Neural crest cell (in vitro differentiated cells): ENCODE data around the gene TRAM2. TPM values are rescaled to one million over a fixed set of nuclear protein-coding genes. Genes with fewer than 3 reads are reported as not detected.

Experiments used
- DNase-seq: peaks from one replicate; pipeline ENCODE4 v3.0.0; 2021; ENCODE audit warnings: low read depth, mixed read lengths, low spot score
- H3K27ac Mint-ChIP-seq: one replicate; pipeline ENCODE4 v1.8.0; 2021; ENCODE audit warnings: mild to moderate bottlenecking, mixed read lengths; ENCODE audit not compliant: unreplicated experiment
- H3K27me3 Mint-ChIP-seq: 2 replicates; pipeline ENCODE4 v1.8.0; 2021; ENCODE audit warnings: low read depth, mild to moderate bottlenecking, mixed read lengths
- H3K36me3 Mint-ChIP-seq: 2 replicates; pipeline ENCODE4 v1.8.0; 2021; ENCODE audit warnings: low read depth, mild to moderate bottlenecking, mixed read lengths
- H3K4me1 Mint-ChIP-seq: 2 replicates; pipeline ENCODE4 v1.8.0; 2021; ENCODE audit warnings: mixed read lengths
- H3K4me3 Mint-ChIP-seq: one replicate; pipeline ENCODE4 v1.8.0; 2021; ENCODE audit warnings: mild to moderate bottlenecking, mixed read lengths
- H3K9me3 Mint-ChIP-seq: 2 replicates; pipeline ENCODE4 v1.8.0; 2021; ENCODE audit warnings: mixed read lengths
- total RNA-seq: library from RNA; stranded (reverse); gene quantifications from 2 replicates; pipeline ENCODE4 v1.2.1, GENCODE V29; 2021
- TF ChIP-seq, protein P1 (sequence below): fragments of 200-600 bp; sonication (generic); conservative IDR thresholded peaks from 2 replicates; pipeline ENCODE4 v1.5.0; 2021; ENCODE audit warnings: antibody characterized with exemption, mild to moderate bottlenecking

Gene TRAM2
- total RNA-seq, 1 donor from 2014 or later = 20.2 TPM

DNA sequence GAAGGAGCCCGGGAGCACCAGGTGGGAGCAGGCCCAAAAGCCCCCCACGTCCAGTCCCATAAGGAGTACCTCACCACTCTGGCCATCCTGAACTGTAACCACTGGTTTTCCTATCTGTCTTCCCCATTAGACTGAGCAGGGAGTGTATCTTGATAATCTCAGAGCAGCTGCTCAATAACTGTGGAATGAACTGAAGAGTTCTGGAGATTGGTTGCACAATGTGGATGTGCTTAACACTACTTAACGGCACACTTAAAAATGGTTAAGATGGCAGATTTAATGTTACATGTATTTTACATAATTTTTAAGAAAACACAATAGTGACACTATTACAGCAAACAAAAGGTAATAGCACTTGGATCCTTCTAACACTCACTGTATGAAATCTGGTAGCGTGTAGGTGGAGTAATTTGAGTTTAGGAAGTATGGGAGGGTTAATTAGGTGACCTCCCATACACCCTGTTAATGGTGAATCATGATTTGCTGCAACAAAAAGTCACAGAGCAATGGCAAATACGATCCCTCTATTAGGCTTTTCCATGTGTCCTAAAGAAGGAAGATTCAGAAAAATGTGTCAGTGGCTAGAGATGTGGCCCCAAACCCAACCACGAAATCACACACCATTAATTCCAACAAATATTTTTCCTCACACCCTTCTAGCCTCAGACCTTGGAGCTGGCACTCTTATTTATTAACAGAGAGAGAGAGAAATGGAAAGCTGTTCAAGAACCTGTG is 18.4 kb downstream of the TRAM2 start:
- no peaks in the 10 kb centered on the region for H3K27me3 Mint-ChIP-seq
- TF ChIP-seq, protein P1, sequence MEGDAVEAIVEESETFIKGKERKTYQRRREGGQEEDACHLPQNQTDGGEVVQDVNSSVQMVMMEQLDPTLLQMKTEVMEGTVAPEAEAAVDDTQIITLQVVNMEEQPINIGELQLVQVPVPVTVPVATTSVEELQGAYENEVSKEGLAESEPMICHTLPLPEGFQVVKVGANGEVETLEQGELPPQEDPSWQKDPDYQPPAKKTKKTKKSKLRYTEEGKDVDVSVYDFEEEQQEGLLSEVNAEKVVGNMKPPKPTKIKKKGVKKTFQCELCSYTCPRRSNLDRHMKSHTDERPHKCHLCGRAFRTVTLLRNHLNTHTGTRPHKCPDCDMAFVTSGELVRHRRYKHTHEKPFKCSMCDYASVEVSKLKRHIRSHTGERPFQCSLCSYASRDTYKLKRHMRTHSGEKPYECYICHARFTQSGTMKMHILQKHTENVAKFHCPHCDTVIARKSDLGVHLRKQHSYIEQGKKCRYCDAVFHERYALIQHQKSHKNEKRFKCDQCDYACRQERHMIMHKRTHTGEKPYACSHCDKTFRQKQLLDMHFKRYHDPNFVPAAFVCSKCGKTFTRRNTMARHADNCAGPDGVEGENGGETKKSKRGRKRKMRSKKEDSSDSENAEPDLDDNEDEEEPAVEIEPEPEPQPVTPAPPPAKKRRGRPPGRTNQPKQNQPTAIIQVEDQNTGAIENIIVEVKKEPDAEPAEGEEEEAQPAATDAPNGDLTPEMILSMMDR = no peak
- no peak overlapping the region for H3K4me3 Mint-ChIP-seq
- no peak overlapping the region for H3K27ac Mint-ChIP-seq
- no peak for DNase-seq
- H3K9me3 Mint-ChIP-seq = no peaks in the 10 kb centered on the region
- peaks cover 12% of the 10 kb centered on the region for H3K4me1 Mint-ChIP-seq
- H3K36me3 Mint-ChIP-seq = no peaks in the 10 kb centered on the region

DNA sequence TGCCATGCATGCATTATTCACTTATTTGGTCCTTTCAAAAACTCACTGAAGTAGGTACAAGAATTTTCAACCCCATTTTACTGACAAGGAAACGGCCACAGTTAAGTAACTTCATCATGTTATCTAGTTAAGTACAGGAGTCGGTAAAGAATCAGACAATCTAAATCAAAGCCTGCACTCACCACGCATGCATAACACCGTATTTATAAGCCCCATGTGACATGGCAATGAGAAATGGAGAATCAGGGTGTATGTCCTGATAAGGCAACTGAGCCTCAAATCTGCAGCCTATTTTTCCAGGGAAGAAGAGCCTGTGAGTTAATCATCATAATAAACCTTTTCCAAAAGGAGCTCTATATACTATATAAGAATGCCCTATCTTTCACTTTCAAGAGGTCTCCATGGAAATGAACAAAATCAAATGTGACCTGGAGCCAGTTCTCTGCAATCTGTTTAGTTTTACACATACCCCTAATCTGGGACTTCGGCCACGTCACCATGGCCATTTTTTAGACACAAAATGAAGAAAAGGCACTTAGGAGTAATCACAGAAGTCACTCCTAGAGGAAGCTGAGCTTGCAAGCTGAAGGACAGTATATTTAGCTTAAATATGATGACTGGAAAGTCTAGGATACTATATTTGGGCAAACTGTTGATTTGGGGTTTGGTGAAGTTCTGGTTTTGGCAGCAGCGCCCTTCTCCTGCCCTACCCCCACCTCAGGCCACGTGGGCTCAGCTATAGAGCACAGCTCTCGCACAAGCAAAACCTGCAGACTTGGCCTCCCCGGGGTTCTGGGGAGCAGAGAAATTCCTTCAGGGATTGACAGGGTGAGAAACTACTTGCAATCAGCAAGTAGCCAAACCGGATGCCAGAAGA is 19.2 kb downstream of the TRAM2 start:
- no peak for DNase-seq
- Mint-ChIP-seq H3K4me3 (no peak overlapping the region), H3K36me3 (no peaks in the 10 kb centered on the region), H3K27me3 (no peaks in the 10 kb centered on the region), H3K27ac (no peak overlapping the region), H3K4me1 (peaks cover 20% of the 10 kb centered on the region), H3K9me3 (no peaks in the 10 kb centered on the region)
- TF ChIP-seq, protein P1 = no peak

DNA sequence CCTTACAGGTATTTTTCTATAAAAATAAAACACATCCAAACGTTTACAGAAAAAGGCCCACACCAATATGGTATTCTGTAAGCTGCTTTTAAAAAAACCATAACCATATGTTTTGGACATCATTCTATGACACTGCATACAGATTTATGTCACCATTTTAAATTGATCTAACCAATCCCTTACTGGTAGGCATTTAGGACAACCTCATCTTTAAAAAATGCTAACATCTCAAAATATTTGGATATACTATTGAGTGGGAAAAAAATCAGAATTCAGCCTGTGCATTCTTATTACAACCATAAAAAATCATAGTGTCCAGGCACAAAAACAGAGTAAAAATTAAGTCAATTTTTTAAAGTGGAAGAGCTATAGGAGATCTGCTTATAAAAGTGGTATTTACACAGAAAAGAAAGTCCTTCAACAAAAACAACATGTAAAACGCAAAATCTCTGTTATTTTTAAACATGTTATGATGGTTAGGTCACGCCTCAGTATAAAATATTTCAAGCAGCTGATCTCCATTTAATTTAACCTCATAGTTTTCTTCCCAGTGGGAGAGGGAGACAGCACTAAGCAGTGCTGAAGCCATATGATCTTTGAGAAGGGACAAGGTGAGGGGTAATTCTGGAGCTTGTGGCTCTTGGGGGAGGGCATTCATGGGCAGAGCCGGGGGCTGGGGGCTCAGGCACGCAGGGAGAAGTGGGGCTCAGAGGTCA is 21.2 kb downstream of the TRAM2 start:
- TF ChIP-seq, protein P1 = no peak
- DNase-seq = no peak
- no peak overlapping the region for H3K27ac Mint-ChIP-seq
- peaks cover 39% of the 10 kb centered on the region for H3K4me1 Mint-ChIP-seq
- H3K27me3 Mint-ChIP-seq = no peaks in the 10 kb centered on the region
- H3K9me3 Mint-ChIP-seq = no peaks in the 10 kb centered on the region
- no peaks in the 10 kb centered on the region for H3K36me3 Mint-ChIP-seq
- no peak overlapping the region for H3K4me3 Mint-ChIP-seq

DNA sequence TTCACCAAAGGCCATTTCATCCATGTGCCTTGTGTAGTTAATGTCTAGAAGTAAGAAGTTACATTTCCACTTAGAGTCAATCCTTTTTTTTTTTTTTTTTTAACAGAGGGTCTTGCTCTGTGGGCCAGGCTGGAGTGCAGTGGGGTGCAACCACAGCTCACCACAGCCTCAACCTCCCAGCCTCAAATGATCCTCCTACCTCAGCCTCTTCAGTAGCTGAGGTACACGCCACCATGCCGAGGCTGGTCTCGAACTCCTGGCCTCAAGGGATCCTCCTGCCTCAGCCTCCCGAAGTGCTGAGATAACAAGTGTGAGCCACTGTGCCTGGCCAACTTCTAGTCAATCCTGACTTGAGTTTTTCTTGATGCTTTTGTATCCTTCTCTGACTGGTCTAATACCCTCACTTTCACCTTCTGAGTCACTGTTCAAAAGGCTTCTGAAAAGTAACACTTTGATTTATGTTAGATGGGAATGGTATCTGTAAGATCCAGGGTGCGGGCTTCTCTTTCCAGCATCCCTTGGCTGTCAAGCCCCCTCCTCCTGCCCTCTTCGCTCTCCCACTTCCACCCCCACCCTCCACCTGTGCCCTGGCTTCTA is 22.1 kb downstream of the TRAM2 start:
- TF ChIP-seq, protein P1 = no peak
- Mint-ChIP-seq H3K27me3 (no peaks in the 10 kb centered on the region), H3K9me3 (no peaks in the 10 kb centered on the region), H3K4me1 (peaks cover 46% of the 10 kb centered on the region), H3K36me3 (no peaks in the 10 kb centered on the region), H3K4me3 (no peak overlapping the region), H3K27ac (no peak overlapping the region)
- no peak for DNase-seq

DNA sequence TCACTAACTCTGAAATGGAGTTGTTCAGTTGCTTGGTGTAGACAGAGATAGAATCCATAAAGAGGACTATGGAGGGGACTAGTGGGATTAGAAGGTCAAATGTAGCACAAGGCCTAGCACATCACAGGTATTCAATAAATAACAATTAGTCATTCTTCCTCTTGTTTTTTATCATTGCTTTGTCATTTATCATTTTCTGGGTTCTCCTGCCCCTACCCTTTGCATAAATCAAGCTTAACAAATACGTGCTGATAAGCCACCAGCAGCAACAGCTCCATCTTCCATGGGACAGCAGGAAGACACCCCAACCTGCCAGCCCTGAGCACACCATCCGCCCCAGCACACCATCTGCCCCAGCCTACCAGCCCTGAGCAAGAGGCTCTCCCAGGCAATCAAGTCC is 23.1 kb downstream of the TRAM2 start:
- no peaks in the 10 kb centered on the region for H3K27me3 Mint-ChIP-seq
- no peaks in the 10 kb centered on the region for H3K36me3 Mint-ChIP-seq
- H3K9me3 Mint-ChIP-seq = no peaks in the 10 kb centered on the region
- H3K4me1 Mint-ChIP-seq = peaks cover 52% of the 10 kb centered on the region
- TF ChIP-seq, protein P1 = no peak
- DNase-seq = no peak
- H3K27ac Mint-ChIP-seq = no peak overlapping the region
- H3K4me3 Mint-ChIP-seq = no peak overlapping the region
